Uterus (tissue), 4 donors: ENCODE data around the gene ASTN1. TPM values are rescaled to one million over a fixed set of nuclear protein-coding genes. Genes with fewer than 3 reads are reported as not detected.

ENCODE experiments used
- DNase-seq, 2 donors: peaks; one replicate each; pipeline ENCODE4 v3.0.0-alpha.2; 2019 to 2020
- H3K27ac ChIP-seq, 2 donors: fragments of 200-600 bp; sonication (generic); 1 replicate in 1 of 2; 2 replicates in 1 of 2; pipeline ENCODE4 v1.5.1; 2016 to 2018
- H3K27me3 ChIP-seq, 2 donors: fragments of 200-600 bp; sonication (generic); one replicate each; pipeline ENCODE4 v1.5.1; 2018 to 2019; ENCODE audit warnings: control low read depth in 1 of 2
- H3K36me3 ChIP-seq, 2 donors: fragments of 200-600 bp; sonication (generic); one replicate each; pipeline ENCODE4 v1.5.1; 2019; ENCODE audit warnings: control low read depth in 1 of 2
- H3K4me1 ChIP-seq, 2 donors: fragments of 200-600 bp; sonication (generic); one replicate each; pipeline ENCODE4 v1.5.1; 2018 to 2019; ENCODE audit warnings: control low read depth in 1 of 2
- H3K4me3 ChIP-seq, 2 donors: fragments of 200-600 bp; sonication (generic); 1 replicate in 1 of 2; 2 replicates in 1 of 2; pipeline ENCODE4 v1.5.1; 2018 to 2019; ENCODE audit warnings: mild to moderate bottlenecking in 1 of 2
- H3K9me3 ChIP-seq, 2 donors: fragments of 200-600 bp; sonication (generic); one replicate each; pipeline ENCODE4 v1.5.1; 2019; ENCODE audit warnings: control low read depth in 1 of 2
- CTCF ChIP-seq, 4 experiments: fragments of 200-600 bp in 2 of 4; fragments of 450-650 bp in 2 of 4; sonication (generic) in 2 of 4; IDR thresholded peaks; one replicate each; pipeline ENCODE4 v1.5.1; 2016 to 2019; ENCODE audit warnings: antibody characterized with exemption in 4 of 4, mild to moderate bottlenecking in 2 of 4, moderate library complexity in 1 of 4
- POLR2A ChIP-seq, 2 donors: fragments of 450-650 bp; IDR thresholded peaks; one replicate each; pipeline ENCODE4 v1.6.1; 2016; ENCODE audit warnings: antibody characterized with exemption in 2 of 2, mild to moderate bottlenecking in 1 of 2, moderate library complexity in 1 of 2
- intact Hi-C: fragments of 100-400 bp; cut with DNase I; formaldehyde crosslinking; loops from one replicate; pipeline ENCODE4 v1.15.1; 2023; ENCODE audit warnings: low total_unique reads
- total RNA-seq, 4 donors: library from RNA; depleted of rRNA in 3 of 4; stranded (reverse); fragments of >200 nt in 3 of 4; gene quantifications; one replicate each; pipeline versions ENCODE4 v1.1.0 to v1.2.4, GENCODE V29; 2014 to 2023
- donor health status: DM: yes; HTN: yes; CAD: no.

The ASTN1 gene
- total RNA-seq, 4 donors from 2014 or later: 0.29 to 42.7 (median 2.5) TPM

GRCh38 chr1:177145106-177146070, 19.1 kb downstream of the ASTN1 start:
- Histone ChIP-seq H3K36me3 (no peaks in the 10 kb centered on the region), H3K9me3 (no peaks in the 10 kb centered on the region), H3K4me3 (no peak overlapping the region), H3K27ac (no peak overlapping the region), H3K27me3 (no peaks in the 10 kb centered on the region), H3K4me1 (no peaks in the 10 kb centered on the region)
- intact Hi-C loops: no loop called here
- no peak for DNase-seq
- no peak for TF ChIP-seq POLR2A (IDR thresholded peaks at IDR 0.05)
- no peak for TF ChIP-seq CTCF (IDR thresholded peaks at IDR 0.05)

- Histone ChIP-seq H3K9me3 (no peaks in the 10 kb centered on the region), H3K4me1 (no peaks in the 10 kb centered on the region), H3K36me3 (no peaks in the 10 kb centered on the region), H3K27ac (no peak overlapping the region), H3K27me3 (no peaks in the 10 kb centered on the region), H3K4me3 (no peak overlapping the region)
- TF ChIP-seq POLR2A (IDR thresholded peaks at IDR 0.05) (no peak), CTCF (IDR thresholded peaks at IDR 0.05) (no peak)
- intact Hi-C loops: no loop called here
- no peak for DNase-seq
Observed at GRCh38 chr1:177142791-177143271, 21.7 kb downstream of the ASTN1 start.

GRCh38 chr1:177142010-177142409, 22.5 kb downstream of the ASTN1 start:
- DNase-seq: no peak

GRCh38 chr1:177138347-177138746, 26.2 kb downstream of the ASTN1 start:
- no peak for DNase-seq
- Histone ChIP-seq H3K36me3 (no peaks in the 10 kb centered on the region), H3K4me3 (no peak overlapping the region), H3K9me3 (no peaks in the 10 kb centered on the region), H3K27ac (no peak overlapping the region), H3K4me1 (no peaks in the 10 kb centered on the region), H3K27me3 (no peaks in the 10 kb centered on the region)
- TF ChIP-seq POLR2A (IDR thresholded peaks at IDR 0.05) (no peak), CTCF (IDR thresholded peaks at IDR 0.05) (no peak)
- intact Hi-C loops: no loop called here

More at GRCh38 chr1:177142010-177142409, 22.5 kb downstream of the ASTN1 start:
- TF ChIP-seq POLR2A (IDR thresholded peaks at IDR 0.05): no peak
- TF ChIP-seq CTCF (IDR thresholded peaks at IDR 0.05): no peak
- no peaks in the 10 kb centered on the region for H3K4me1 ChIP-seq
- H3K4me3 ChIP-seq: no peak overlapping the region
- H3K9me3 ChIP-seq: no peaks in the 10 kb centered on the region
- no peak overlapping the region for H3K27ac ChIP-seq
- intact Hi-C loops: no loop called here
- H3K36me3 ChIP-seq: no peaks in the 10 kb centered on the region
- no peaks in the 10 kb centered on the region for H3K27me3 ChIP-seq

GRCh38 chr1:177137814-177138213, 26.7 kb downstream of the ASTN1 start:
- TF ChIP-seq CTCF (IDR thresholded peaks at IDR 0.05) (no peak), POLR2A (IDR thresholded peaks at IDR 0.05) (no peak)
- Histone ChIP-seq H3K36me3 (no peaks in the 10 kb centered on the region), H3K27ac (no peak overlapping the region), H3K4me3 (no peak overlapping the region), H3K27me3 (no peaks in the 10 kb centered on the region), H3K4me1 (no peaks in the 10 kb centered on the region), H3K9me3 (no peaks in the 10 kb centered on the region)
- DNase-seq: no peak
- intact Hi-C loops: no loop called here
